Spleen (tissue), 7 donors: ENCODE data around the gene PLCB4.

Experiments used
- CTCF ChIP-seq, 11 experiments: fragments of 200-600 bp in 7 of 11; fragments of 450-650 bp in 4 of 11; sonication (generic) in 4 of 11; IDR thresholded peaks in 8 of 11; conservative IDR thresholded peaks in 3 of 11; 1 replicate in 7 of 11; 2 replicates in 4 of 11; pipeline versions ENCODE4 v1.4.0 to v1.8.0; 2016 to 2021; ENCODE audit warnings: antibody characterized with exemption in 11 of 11, inconsistent platforms in 4 of 11, mild to moderate bottlenecking in 1 of 11
- POLR2A ChIP-seq, 3 donors: fragments of 450-650 bp; IDR thresholded peaks; one replicate each; pipeline ENCODE4 v1.5.1; 2017; ENCODE audit warnings: antibody characterized with exemption in 3 of 3, mild to moderate bottlenecking in 1 of 3
- POLR2AphosphoS5 ChIP-seq, 3 donors: sonication (generic); formaldehyde crosslinking; IDR thresholded peaks; one replicate each; pipeline ENCODE4 v1.5.1; 2017; ENCODE audit warnings: antibody characterized with exemption in 3 of 3
- donor health status: DM: no; HTN: no; CAD: no; lungs with moderate emphysema.
- donor health status: DM: no; HTN: no; CAD: no.
- donor health status: DM: no; HTN: no; CAD: no.

- TF ChIP-seq CTCF (IDR thresholded peaks at IDR 0.05 in 8 of 11, conservative IDR thresholded peaks at IDR 0.05 in 3 of 11) (no peak), POLR2AphosphoS5 (IDR thresholded peaks at IDR 0.05) (no peak), POLR2A (IDR thresholded peaks at IDR 0.05) (no peak)
These were observed 190.0 kb downstream of the PLCB4 start for GRCh38 chr20:9258901-9259300.
